ENCODE results near the gene KIF26B.

DNA sequence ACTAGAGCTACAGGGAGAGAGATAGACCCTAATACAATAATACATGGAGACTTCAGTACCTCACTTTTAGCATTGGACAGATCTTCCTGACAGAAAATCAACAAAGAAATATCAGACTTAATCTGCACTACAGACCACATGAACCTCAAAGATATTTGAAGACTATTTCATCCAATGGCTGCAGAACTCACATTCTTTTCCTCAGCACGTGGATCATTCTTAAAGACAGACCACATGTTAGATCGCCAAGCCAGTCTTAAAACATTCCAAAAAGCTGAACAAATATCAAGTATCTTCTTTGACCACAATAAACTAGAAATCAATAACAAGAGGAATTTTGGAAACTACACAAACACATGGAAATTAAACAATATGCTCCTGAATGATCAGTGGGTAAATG, 576.0 kb downstream of the KIF26B start:
- TF ChIP-seq, protein P1, sequence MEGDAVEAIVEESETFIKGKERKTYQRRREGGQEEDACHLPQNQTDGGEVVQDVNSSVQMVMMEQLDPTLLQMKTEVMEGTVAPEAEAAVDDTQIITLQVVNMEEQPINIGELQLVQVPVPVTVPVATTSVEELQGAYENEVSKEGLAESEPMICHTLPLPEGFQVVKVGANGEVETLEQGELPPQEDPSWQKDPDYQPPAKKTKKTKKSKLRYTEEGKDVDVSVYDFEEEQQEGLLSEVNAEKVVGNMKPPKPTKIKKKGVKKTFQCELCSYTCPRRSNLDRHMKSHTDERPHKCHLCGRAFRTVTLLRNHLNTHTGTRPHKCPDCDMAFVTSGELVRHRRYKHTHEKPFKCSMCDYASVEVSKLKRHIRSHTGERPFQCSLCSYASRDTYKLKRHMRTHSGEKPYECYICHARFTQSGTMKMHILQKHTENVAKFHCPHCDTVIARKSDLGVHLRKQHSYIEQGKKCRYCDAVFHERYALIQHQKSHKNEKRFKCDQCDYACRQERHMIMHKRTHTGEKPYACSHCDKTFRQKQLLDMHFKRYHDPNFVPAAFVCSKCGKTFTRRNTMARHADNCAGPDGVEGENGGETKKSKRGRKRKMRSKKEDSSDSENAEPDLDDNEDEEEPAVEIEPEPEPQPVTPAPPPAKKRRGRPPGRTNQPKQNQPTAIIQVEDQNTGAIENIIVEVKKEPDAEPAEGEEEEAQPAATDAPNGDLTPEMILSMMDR (IDR thresholded peaks at IDR 0.05) = no peak
- no peak for TF ChIP-seq EP300 (IDR thresholded peaks at IDR 0.05)
- no peak for TF ChIP-seq POLR2A (IDR thresholded peaks at IDR 0.05)

All from tibial nerve (tissue), 4 donors.